Measurements from ENCODE around the gene ATP10A. TPM values are rescaled to one million over a fixed set of nuclear protein-coding genes. Genes with fewer than 3 reads are reported as not detected.

The ATP10A gene
- total RNA-seq, 2 donors from 2014 or later, result 28.6 to 36.8 TPM

- Mint-ChIP-seq H3K4me3 (no peak overlapping the region), H3K27me3 (no peaks in the 10 kb centered on the region), H3K27ac (no peak overlapping the region), H3K36me3 (ENCODE audit: low read depth) (no peaks in the 10 kb centered on the region), H3K4me1 (peaks cover 2% of the 10 kb centered on the region)
- DNase-seq, result no peak
- H3K9me3 ChIP-seq (ENCODE audit: control insufficient read depth, low read length, poor library complexity, severe bottlenecking), result no peaks in the 10 kb centered on the region
- ATAC-seq, result no peak
These were observed 13.4 kb upstream of the ATP10A start for GRCh38 chr15:25876231-25877140.

GRCh38 chr15:25875566-25875965, 12.4 kb upstream of the ATP10A start:
- H3K9me3 ChIP-seq (ENCODE audit: control insufficient read depth, low read length, poor library complexity, severe bottlenecking), result no peaks in the 10 kb centered on the region
- H3K36me3 Mint-ChIP-seq (ENCODE audit: low read depth), result no peaks in the 10 kb centered on the region
- no peaks in the 10 kb centered on the region for H3K27me3 Mint-ChIP-seq
- ATAC-seq (no peak), DNase-seq (no peak)
- no peak overlapping the region for H3K27ac Mint-ChIP-seq
- peaks cover 2% of the 10 kb centered on the region for H3K4me1 Mint-ChIP-seq
- no peak overlapping the region for H3K4me3 Mint-ChIP-seq

- Mint-ChIP-seq H3K4me3 (no peak overlapping the region), H3K27me3 (no peaks in the 10 kb centered on the region), H3K36me3 (ENCODE audit: low read depth) (no peaks in the 10 kb centered on the region), H3K27ac (no peak overlapping the region), H3K4me1 (peaks cover 4% of the 10 kb centered on the region)
- DNase-seq, result no peak
- ATAC-seq, result no peak
- H3K9me3 ChIP-seq (ENCODE audit: control insufficient read depth, low read length, poor library complexity, severe bottlenecking), result no peaks in the 10 kb centered on the region
These were observed 11.3 kb upstream of the ATP10A start for GRCh38 chr15:25874379-25874778.

- Mint-ChIP-seq H3K4me1 (peaks cover 5% of the 10 kb centered on the region), H3K4me3 (no peak overlapping the region), H3K27me3 (peaks cover 5% of the 10 kb centered on the region), H3K27ac (no peak overlapping the region), H3K36me3 (ENCODE audit: low read depth) (no peaks in the 10 kb centered on the region)
- ATAC-seq (no peak), DNase-seq (no peak)
- H3K9me3 ChIP-seq (ENCODE audit: control insufficient read depth, low read length, poor library complexity, severe bottlenecking), result no peaks in the 10 kb centered on the region
These were observed 8.3 kb upstream of the ATP10A start for GRCh38 chr15:25871403-25871802.

- DNase-seq (no peak), ATAC-seq (no peak)
- H3K36me3 Mint-ChIP-seq (ENCODE audit: low read depth), result no peaks in the 10 kb centered on the region
- no peak overlapping the region for H3K4me3 Mint-ChIP-seq
- peaks cover 10% of the 10 kb centered on the region for H3K4me1 Mint-ChIP-seq
- no peaks in the 10 kb centered on the region for H3K9me3 ChIP-seq (ENCODE audit: control insufficient read depth, low read length, poor library complexity, severe bottlenecking)
- no peak overlapping the region for H3K27ac Mint-ChIP-seq
- peaks cover 8% of the 10 kb centered on the region for H3K27me3 Mint-ChIP-seq
These were observed 7.8 kb upstream of the ATP10A start for GRCh38 chr15:25870938-25871337.

- no peak overlapping the region for H3K27ac Mint-ChIP-seq
- peaks cover 8% of the 10 kb centered on the region for H3K27me3 Mint-ChIP-seq
- DNase-seq, result no peak
- no peak overlapping the region for H3K4me3 Mint-ChIP-seq
- peaks cover 12% of the 10 kb centered on the region for H3K4me1 Mint-ChIP-seq
- no peak for ATAC-seq
- no peaks in the 10 kb centered on the region for H3K36me3 Mint-ChIP-seq (ENCODE audit: low read depth)
- H3K9me3 ChIP-seq (ENCODE audit: control insufficient read depth, low read length, poor library complexity, severe bottlenecking), result no peaks in the 10 kb centered on the region
These were observed 6.6 kb upstream of the ATP10A start for GRCh38 chr15:25869701-25870100.

GRCh38 chr15:25866874-25867273, 3.7 kb upstream of the ATP10A start:
- ATAC-seq, result no peak
- no peaks in the 10 kb centered on the region for H3K9me3 ChIP-seq (ENCODE audit: control insufficient read depth, low read length, poor library complexity, severe bottlenecking)
- peaks cover 15% of the 10 kb centered on the region for H3K4me1 Mint-ChIP-seq
- no peaks in the 10 kb centered on the region for H3K36me3 Mint-ChIP-seq (ENCODE audit: low read depth)
- H3K4me3 Mint-ChIP-seq, result no peak overlapping the region
- peak overlapping the region; percentile 19 for H3K27ac Mint-ChIP-seq
- DNase-seq, result no peak
- H3K27me3 Mint-ChIP-seq, result peaks cover 8% of the 10 kb centered on the region

- H3K4me1 Mint-ChIP-seq, result peaks cover 21% of the 10 kb centered on the region
- H3K27me3 Mint-ChIP-seq, result peaks cover 8% of the 10 kb centered on the region
- H3K9me3 ChIP-seq (ENCODE audit: control insufficient read depth, low read length, poor library complexity, severe bottlenecking), result no peaks in the 10 kb centered on the region
- H3K4me3 Mint-ChIP-seq, result no peak overlapping the region
- no peak overlapping the region for H3K27ac Mint-ChIP-seq
- H3K36me3 Mint-ChIP-seq (ENCODE audit: low read depth), result no peaks in the 10 kb centered on the region
- ATAC-seq (no peak), DNase-seq (no peak)
These were observed 3.1 kb upstream of the ATP10A start for GRCh38 chr15:25866251-25866650.

GRCh38 chr15:25864966-25865365, 1.8 kb upstream of the ATP10A start:
- Mint-ChIP-seq H3K4me1 (peaks cover 30% of the 10 kb centered on the region), H3K36me3 (ENCODE audit: low read depth) (no peaks in the 10 kb centered on the region), H3K4me3 (peak overlapping the region; percentile 28), H3K27ac (no peak overlapping the region), H3K27me3 (peaks cover 8% of the 10 kb centered on the region)
- no peak for ATAC-seq
- DNase-seq, result no peak
- no peaks in the 10 kb centered on the region for H3K9me3 ChIP-seq (ENCODE audit: control insufficient read depth, low read length, poor library complexity, severe bottlenecking)

- peak overlapping the region; percentile 91 for H3K4me3 Mint-ChIP-seq
These were observed 947 bp upstream of the ATP10A start for GRCh38 chr15:25863968-25864580.

GRCh38 chr15:25862472-25863110, 536 bp downstream of the ATP10A start:
- H3K36me3 Mint-ChIP-seq (ENCODE audit: low read depth), result peaks cover 4% of the 10 kb centered on the region
- ATAC-seq, result peak; percentile 64
- peaks cover 42% of the 10 kb centered on the region for H3K4me1 Mint-ChIP-seq
- peaks cover 8% of the 10 kb centered on the region for H3K27me3 Mint-ChIP-seq
- H3K9me3 ChIP-seq (ENCODE audit: control insufficient read depth, low read length, poor library complexity, severe bottlenecking), result no peaks in the 10 kb centered on the region
- DNase-seq, result peak; percentile 21 to 37 (median 23)
- peak overlapping the region; percentile 95 for H3K4me3 Mint-ChIP-seq
- H3K27ac Mint-ChIP-seq, result peak overlapping the region; percentile 97

More at GRCh38 chr15:25863968-25864580, 947 bp upstream of the ATP10A start:
- no peak for DNase-seq
- Mint-ChIP-seq H3K36me3 (ENCODE audit: low read depth) (no peaks in the 10 kb centered on the region), H3K4me1 (peaks cover 31% of the 10 kb centered on the region), H3K27ac (peak overlapping the region; percentile 56), H3K27me3 (peaks cover 8% of the 10 kb centered on the region)
- no peak for ATAC-seq
- H3K9me3 ChIP-seq (ENCODE audit: control insufficient read depth, low read length, poor library complexity, severe bottlenecking), result no peaks in the 10 kb centered on the region

- peaks cover 8% of the 10 kb centered on the region for H3K27me3 Mint-ChIP-seq
- H3K9me3 ChIP-seq (ENCODE audit: control insufficient read depth, low read length, poor library complexity, severe bottlenecking), result no peaks in the 10 kb centered on the region
- peak overlapping the region; percentile 97 for H3K27ac Mint-ChIP-seq
- ATAC-seq (peak; percentile 26), DNase-seq (no peak)
- peak overlapping the region; percentile 95 for H3K4me3 Mint-ChIP-seq
- H3K36me3 Mint-ChIP-seq (ENCODE audit: low read depth), result peaks cover 4% of the 10 kb centered on the region
- peaks cover 42% of the 10 kb centered on the region for H3K4me1 Mint-ChIP-seq
These were observed 1.1 kb downstream of the ATP10A start for GRCh38 chr15:25862071-25862471.

Data from T-helper 17 cell (primary cell).